Measurements from ENCODE around the gene RBM33. TPM values are rescaled to one million over a fixed set of nuclear protein-coding genes. Genes with fewer than 3 reads are reported as not detected.

Gene RBM33
- total and polyA plus RNA-seq, 2 of the 13 experiments (the other 11 are each of a cell fraction or from before 2014, with no cell fraction given) = 12.4 to 28.9 TPM

DNA sequence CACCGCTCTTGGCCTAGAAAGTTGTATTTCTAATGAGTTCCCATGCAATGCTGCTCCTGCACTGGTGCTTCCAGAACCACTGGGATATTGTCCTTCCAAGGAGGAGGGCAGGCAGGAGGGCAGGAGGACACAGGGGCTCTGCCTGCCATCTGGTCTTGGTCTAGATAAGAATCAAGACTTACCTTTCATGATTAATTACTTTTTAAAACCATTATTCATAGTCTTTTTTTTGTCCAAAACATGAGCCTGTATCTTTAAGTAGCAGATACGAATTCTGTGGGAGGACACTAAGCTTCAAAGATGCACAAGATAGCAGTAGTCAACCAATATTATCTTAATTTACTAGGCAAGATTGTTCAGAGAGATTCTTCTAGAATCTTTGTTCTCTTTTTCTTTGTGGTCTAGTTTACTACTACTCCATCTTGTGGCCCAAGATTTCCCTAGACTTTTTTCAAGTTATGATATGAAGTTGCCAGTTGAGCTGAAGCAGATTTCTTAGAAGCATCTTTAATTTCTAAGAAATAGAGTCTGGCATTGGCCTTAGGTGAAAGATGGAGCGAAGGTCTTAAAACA is 57.6 kb downstream of the RBM33 start:
- TF ChIP-seq ZNF83 (CRISPR knock-in tag; IDR thresholded peaks at IDR 0.05; ENCODE audit: borderline replicate concordance) (no peak), ZFP1 (CRISPR knock-in tag; IDR thresholded peaks at IDR 0.05) (no peak), ZBTB1 (CRISPR knock-in tag; IDR thresholded peaks at IDR 0.05; ENCODE audit: borderline replicate concordance) (no peak), ZNF367 (CRISPR knock-in tag; IDR thresholded peaks at IDR 0.05; ENCODE audit: borderline replicate concordance) (no peak), IKZF1 (IDR thresholded peaks at IDR 0.05) (no peak), ZNF17 (CRISPR knock-in tag; IDR thresholded peaks at IDR 0.05) (no peak), MED8 (CRISPR knock-in tag; IDR thresholded peaks at IDR 0.05; ENCODE audit: insufficient replicate concordance) (no peak), ZNF143 (CRISPR knock-in tag; IDR thresholded peaks at IDR 0.05) (no peak), ZNF138 (CRISPR knock-in tag; IDR thresholded peaks at IDR 0.05; ENCODE audit: low read depth) (no peak)
- TF ChIP-seq, protein P1, sequence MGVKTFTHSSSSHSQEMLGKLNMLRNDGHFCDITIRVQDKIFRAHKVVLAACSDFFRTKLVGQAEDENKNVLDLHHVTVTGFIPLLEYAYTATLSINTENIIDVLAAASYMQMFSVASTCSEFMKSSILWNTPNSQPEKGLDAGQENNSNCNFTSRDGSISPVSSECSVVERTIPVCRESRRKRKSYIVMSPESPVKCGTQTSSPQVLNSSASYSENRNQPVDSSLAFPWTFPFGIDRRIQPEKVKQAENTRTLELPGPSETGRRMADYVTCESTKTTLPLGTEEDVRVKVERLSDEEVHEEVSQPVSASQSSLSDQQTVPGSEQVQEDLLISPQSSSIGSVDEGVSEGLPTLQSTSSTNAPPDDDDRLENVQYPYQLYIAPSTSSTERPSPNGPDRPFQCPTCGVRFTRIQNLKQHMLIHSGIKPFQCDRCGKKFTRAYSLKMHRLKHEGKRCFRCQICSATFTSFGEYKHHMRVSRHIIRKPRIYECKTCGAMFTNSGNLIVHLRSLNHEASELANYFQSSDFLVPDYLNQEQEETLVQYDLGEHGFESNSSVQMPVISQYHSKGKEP (CRISPR knock-in tag; IDR thresholded peaks at IDR 0.05) = no peak
- Histone ChIP-seq H4K20me1 (ENCODE audit: insufficient read depth, low read length) (peaks cover 7% of the 10 kb centered on the region), H3K4me3 (replicated peaks in 1 of 3; ENCODE audit: insufficient read depth in 1 of 3, low read depth in 2 of 3, low read length in 3 of 3) (no peak overlapping the region), H3K79me2 (ENCODE audit: insufficient read depth, low read length) (peaks cover 34% of the 10 kb centered on the region), H3K4me1 (ENCODE audit: insufficient read depth, low read length) (peaks cover 18% of the 10 kb centered on the region), H3K9ac (ENCODE audit: insufficient read depth, low read depth, low read length) (no peak overlapping the region), H3K4me2 (ENCODE audit: low read depth, low read length) (no peak overlapping the region), H3K27ac (ENCODE audit: extremely low read length, insufficient read depth, low read length) (no peak overlapping the region), H3K9me3 (ENCODE audit: low read length) (no peaks in the 10 kb centered on the region), H3K27me3 (ENCODE audit: control insufficient read depth in 1 of 2, insufficient read depth in 2 of 2, low read length in 2 of 2) (no peaks in the 10 kb centered on the region), H3K36me3 (replicated peaks in 1 of 2; ENCODE audit: control insufficient read depth in 1 of 2, insufficient read depth in 2 of 2, low read length in 2 of 2) (peaks cover 18 to 76% of the 10 kb centered on the region in 2 experiments), H2AFZ (ENCODE audit: low read length) (no peak overlapping the region)
- ATAC-seq = no peak
- DNase-seq (ENCODE audit: low spot score) = no peak
- POLR2A ChIA-PET = no interaction called here
- FAIRE-seq = no peak
- in situ Hi-C loops (cut with HindIII; ENCODE audit: extremely low pct_ligation_motif_present, low pct_unique_long_range_greater_than_20kb) = no loop called here
- BruUV-seq (replicated peaks) = no TSS peak
- 98% methylated on average over 3 of the region's 3 CpGs for WGBS (ENCODE audit: low lambda C conversion rate)
- CTCF ChIA-PET (ENCODE audit: low intra/inter-chr PET ratio, low total read pairs) = no interaction called here
- intact Hi-C loops (cut with micrococcal nuclease; ENCODE audit: unreplicated experiment) = no loop called here
